Caco-2 (cell line): ENCODE data around the gene NOP14. TPM values are rescaled to one million over a fixed set of nuclear protein-coding genes. Genes with fewer than 3 reads are reported as not detected.
"Not testable (repeated sequence)": the region's sequence is repeated elsewhere in the genome, so short reads cannot be mapped to it uniquely, and the experiment has no call there.

ENCODE experiments used
- BruUV-seq: library from RNA; stranded (reverse); fragments of 400-500 nt; replicated peaks from 2 replicates; lab custom pipeline; 2021; lab: Mats Ljungman, UMichigan
- CTCF ChIA-PET: fragments of 300-600 bp; sonication (Branson Sonifier 250); formaldehyde crosslinking; loops from one replicate; lab custom pipeline; 2022; ENCODE audit warnings: antibody characterized with exemption; lab: Charles Lee
- POLR2A ChIA-PET: fragments of 300-600 bp; sonication (Branson Sonifier 250); formaldehyde crosslinking; loops from one replicate; lab custom pipeline; 2022; ENCODE audit warnings: antibody characterized with exemption; lab: Charles Lee
- DNase-seq, 2 experiments: peaks; one replicate each; pipeline versions ENCODE4 v3.0.0 to v3.0.0-alpha.2; 2020 to 2022
- H3K27me3 ChIP-seq: replicated peaks from 2 replicates; pipeline ENCODE4 v1.6.0; 2011; ENCODE audit warnings: low read length; ENCODE audit not compliant: control insufficient read depth, insufficient read depth
- H3K36me3 ChIP-seq: 2 replicates; pipeline ENCODE4 v1.5.1; 2011; ENCODE audit warnings: low read length; ENCODE audit not compliant: control insufficient read depth, insufficient read depth
- H3K4me1 ChIP-seq: fragments of 250-450 bp; sonication (Bioruptor Pico); 2 replicates; pipeline ENCODE4 v1.5.1; 2020; ENCODE audit warnings: mild to moderate bottlenecking
- H3K4me3 ChIP-seq: 2 replicates; pipeline ENCODE4 v1.5.1; 2011; ENCODE audit warnings: low read depth, mild to moderate bottlenecking, control low read depth, low read length
- H3K9me3 ChIP-seq: fragments of 250-450 bp; sonication (Bioruptor Pico); 2 replicates; pipeline ENCODE4 v1.5.1; 2020; ENCODE audit warnings: mild to moderate bottlenecking, moderate library complexity
- H3K27ac Mint-ChIP-seq: one replicate; pipeline ENCODE4 v1.8.0; 2022; ENCODE audit warnings: mixed read lengths; ENCODE audit not compliant: unreplicated experiment
- H3K27me3 Mint-ChIP-seq: one replicate; pipeline ENCODE4 v1.8.0; 2022; ENCODE audit warnings: mixed read lengths; ENCODE audit not compliant: insufficient read depth, unreplicated experiment
- H3K36me3 Mint-ChIP-seq: one replicate; pipeline ENCODE4 v1.8.0; 2022; ENCODE audit warnings: mild to moderate bottlenecking, mixed read lengths; ENCODE audit not compliant: insufficient read depth, unreplicated experiment
- H3K4me1 Mint-ChIP-seq: one replicate; pipeline ENCODE4 v1.8.0; 2022; ENCODE audit warnings: low read depth, mixed read lengths; ENCODE audit not compliant: unreplicated experiment
- H3K4me3 Mint-ChIP-seq: one replicate; pipeline ENCODE4 v1.8.0; 2022; ENCODE audit warnings: mild to moderate bottlenecking, moderate library complexity, mixed read lengths; ENCODE audit not compliant: unreplicated experiment
- H3K9me3 Mint-ChIP-seq: one replicate; pipeline ENCODE4 v1.8.0; 2022; ENCODE audit warnings: mixed read lengths; ENCODE audit not compliant: unreplicated experiment
- CTCF ChIP-seq, 2 experiments: fragments of 200-600 bp in 1 of 2; IDR thresholded peaks; 1 replicate in 1 of 2; 2 replicates in 1 of 2; pipeline versions ENCODE4 v1.5.1 to v1.8.0; 2011 to 2022; ENCODE audit warnings: antibody characterized with exemption in 1 of 2, control low read depth in 1 of 2, inconsistent platforms in 1 of 2, low read depth in 1 of 2, low read length in 1 of 2, mild to moderate bottlenecking in 1 of 2, moderate library complexity in 1 of 2; ENCODE audit not compliant: insufficient read depth in 1 of 2, severe bottlenecking in 1 of 2, unreplicated experiment in 1 of 2
- intact Hi-C: fragments of 100-400 bp; cut with micrococcal nuclease; formaldehyde crosslinking; loops from one replicate; pipeline ENCODE4 v1.10.0; 2022; ENCODE audit not compliant: unreplicated experiment
- total RNA-seq: library from RNA; stranded (reverse); gene quantifications from 2 replicates; pipeline ENCODE4 v1.2.3, GENCODE V29; 2022

The NOP14 gene
- total RNA-seq, 1 experiment from 2014 or later: 55.2 TPM

GRCh38 chr4:2994917-2995316, 31.7 kb upstream of the NOP14 start:
- no peak overlapping the region for H3K27ac Mint-ChIP-seq
- DNase-seq: no peak
- H3K27me3 Mint-ChIP-seq: no peaks in the 10 kb centered on the region
- no peaks in the 10 kb centered on the region for H3K4me1 ChIP-seq
- intact Hi-C loops: no loop called here
- no peaks in the 10 kb centered on the region for H3K9me3 ChIP-seq
- H3K27me3 ChIP-seq: no peaks in the 10 kb centered on the region
- H3K36me3 ChIP-seq: no peaks in the 10 kb centered on the region
- no peaks in the 10 kb centered on the region for H3K9me3 Mint-ChIP-seq
- H3K4me1 Mint-ChIP-seq: peaks cover 8% of the 10 kb centered on the region
- H3K4me3 Mint-ChIP-seq: no peak overlapping the region
- CTCF ChIA-PET: no interaction called here
- BruUV-seq: no TSS peak
- TF ChIP-seq CTCF (IDR thresholded peaks at IDR 0.05; ENCODE audit: insufficient read depth in 1 of 2, low read depth in 1 of 2, low read length in 1 of 2, severe bottlenecking in 1 of 2, unreplicated experiment in 1 of 2): no peak
- no peak overlapping the region for H3K4me3 ChIP-seq
- H3K36me3 Mint-ChIP-seq: no peaks in the 10 kb centered on the region
- POLR2A ChIA-PET: no interaction called here

GRCh38 chr4:2991243-2991642, 28.0 kb upstream of the NOP14 start:
- Histone ChIP-seq H3K9me3 (no peaks in the 10 kb centered on the region), H3K4me3 (no peak overlapping the region), H3K36me3 (no peaks in the 10 kb centered on the region), H3K4me1 (no peaks in the 10 kb centered on the region), H3K27me3 (no peaks in the 10 kb centered on the region)
- Mint-ChIP-seq H3K36me3 (no peaks in the 10 kb centered on the region), H3K4me1 (no peaks in the 10 kb centered on the region), H3K9me3 (no peaks in the 10 kb centered on the region), H3K4me3 (no peak overlapping the region), H3K27me3 (no peaks in the 10 kb centered on the region), H3K27ac (no peak overlapping the region)
- DNase-seq: no peak
- intact Hi-C loops: no loop called here
- ChIA-PET CTCF (no interaction called here), POLR2A (no interaction called here)
- no peak for TF ChIP-seq CTCF (IDR thresholded peaks at IDR 0.05; ENCODE audit: insufficient read depth in 1 of 2, low read depth in 1 of 2, low read length in 1 of 2, severe bottlenecking in 1 of 2, unreplicated experiment in 1 of 2)
- BruUV-seq: no TSS peak

GRCh38 chr4:2983715-2984114, 20.5 kb upstream of the NOP14 start:
- CTCF ChIA-PET, H3K4me3 Mint-ChIP-seq: not testable (repeated sequence)

GRCh38 chr4:2982012-2982411, 18.8 kb upstream of the NOP14 start:
- BruUV-seq: no TSS peak

More at GRCh38 chr4:2983715-2984114, 20.5 kb upstream of the NOP14 start:
- H3K36me3 Mint-ChIP-seq, H3K9me3 Mint-ChIP-seq, H3K27me3 Mint-ChIP-seq, H3K4me1 ChIP-seq, H3K27me3 ChIP-seq, H3K4me3 ChIP-seq, DNase-seq, H3K27ac Mint-ChIP-seq, intact Hi-C loops, H3K36me3 ChIP-seq, POLR2A ChIA-PET, H3K4me1 Mint-ChIP-seq, BruUV-seq: not testable (repeated sequence)
- peaks cover 18% of the 10 kb centered on the region for H3K9me3 ChIP-seq

More at GRCh38 chr4:2982012-2982411, 18.8 kb upstream of the NOP14 start:
- no peak for TF ChIP-seq CTCF (IDR thresholded peaks at IDR 0.05; ENCODE audit: insufficient read depth in 1 of 2, low read depth in 1 of 2, low read length in 1 of 2, severe bottlenecking in 1 of 2, unreplicated experiment in 1 of 2)
- Mint-ChIP-seq H3K9me3 (no peaks in the 10 kb centered on the region), H3K4me1 (no peaks in the 10 kb centered on the region), H3K36me3 (no peaks in the 10 kb centered on the region), H3K27ac (no peak overlapping the region), H3K4me3 (no peak overlapping the region), H3K27me3 (no peaks in the 10 kb centered on the region)
- intact Hi-C loops: no loop called here
- H3K9me3 ChIP-seq: peaks cover 18% of the 10 kb centered on the region
- no peaks in the 10 kb centered on the region for H3K36me3 ChIP-seq
- no peaks in the 10 kb centered on the region for H3K27me3 ChIP-seq
- peaks cover 6% of the 10 kb centered on the region; the same call in 1 of the 2 replicates for H3K4me1 ChIP-seq
- ChIA-PET POLR2A (no interaction called here), CTCF (no interaction called here)
- no peak for DNase-seq
- H3K4me3 ChIP-seq: no peak overlapping the region
